Type B pancreatic cell (in vitro differentiated cells): ENCODE data around the gene ARGFX. TPM values are rescaled to one million over a fixed set of nuclear protein-coding genes. Genes with fewer than 3 reads are reported as not detected.

Experiments
- DNase-seq: peaks from one replicate; pipeline ENCODE4 v3.0.0; 2021; ENCODE audit warnings: mixed read lengths; ENCODE audit not compliant: unreplicated experiment; ENCODE audit errors: extremely low spot score
- H3K27ac Mint-ChIP-seq: 2 replicates; pipeline ENCODE4 v1.8.0; 2021; ENCODE audit warnings: mild to moderate bottlenecking, mixed read lengths
- H3K27me3 Mint-ChIP-seq: 2 replicates; pipeline ENCODE4 v1.8.0; 2021; ENCODE audit warnings: mixed read lengths
- H3K36me3 Mint-ChIP-seq: 2 replicates; pipeline ENCODE4 v1.8.0; 2021; ENCODE audit warnings: mixed read lengths
- H3K4me1 Mint-ChIP-seq: one replicate; pipeline ENCODE4 v1.8.0; 2021; ENCODE audit warnings: mixed read lengths; ENCODE audit not compliant: unreplicated experiment
- H3K4me3 Mint-ChIP-seq: 2 replicates; pipeline ENCODE4 v1.8.0; 2021; ENCODE audit warnings: mild to moderate bottlenecking, mixed read lengths
- H3K9me3 Mint-ChIP-seq: 2 replicates; pipeline ENCODE4 v1.8.0; 2021; ENCODE audit warnings: mixed read lengths
- total RNA-seq: library from RNA; stranded (reverse); gene quantifications from 2 replicates; pipeline ENCODE4 v1.2.1, GENCODE V29; 2021; ENCODE audit warnings: low replicate concordance
- TF ChIP-seq, protein P1 (sequence below): fragments of 200-600 bp; sonication (generic); conservative IDR thresholded peaks from 2 replicates; pipeline ENCODE4 v1.5.0; 2021; ENCODE audit warnings: antibody characterized with exemption, mild to moderate bottlenecking

Gene ARGFX
- total RNA-seq, 1 donor from 2014 or later, result not detected

DNA sequence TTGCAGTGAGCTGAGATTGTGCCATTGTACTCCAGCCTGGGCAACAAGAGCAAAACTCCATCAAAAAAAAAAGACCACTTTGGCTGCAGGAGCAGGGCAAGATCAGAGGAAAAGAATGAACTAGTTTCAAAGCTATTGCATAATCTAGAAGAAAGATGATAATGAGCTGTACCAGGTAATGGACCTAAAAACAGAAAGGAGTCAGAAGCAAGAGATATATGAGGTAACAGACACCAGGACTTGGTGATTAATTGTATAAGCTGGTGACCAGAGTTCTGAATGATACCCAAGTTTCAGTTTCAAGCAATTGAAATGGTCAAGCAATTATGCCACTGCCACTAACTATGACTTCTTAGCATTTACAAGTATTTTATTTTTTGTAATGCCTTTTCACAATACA lies 24.8 kb upstream of the ARGFX start:
- peaks cover 4% of the 10 kb centered on the region for H3K4me1 Mint-ChIP-seq
- no peak overlapping the region for H3K27ac Mint-ChIP-seq
- H3K9me3 Mint-ChIP-seq, result no peaks in the 10 kb centered on the region
- TF ChIP-seq, protein P1, sequence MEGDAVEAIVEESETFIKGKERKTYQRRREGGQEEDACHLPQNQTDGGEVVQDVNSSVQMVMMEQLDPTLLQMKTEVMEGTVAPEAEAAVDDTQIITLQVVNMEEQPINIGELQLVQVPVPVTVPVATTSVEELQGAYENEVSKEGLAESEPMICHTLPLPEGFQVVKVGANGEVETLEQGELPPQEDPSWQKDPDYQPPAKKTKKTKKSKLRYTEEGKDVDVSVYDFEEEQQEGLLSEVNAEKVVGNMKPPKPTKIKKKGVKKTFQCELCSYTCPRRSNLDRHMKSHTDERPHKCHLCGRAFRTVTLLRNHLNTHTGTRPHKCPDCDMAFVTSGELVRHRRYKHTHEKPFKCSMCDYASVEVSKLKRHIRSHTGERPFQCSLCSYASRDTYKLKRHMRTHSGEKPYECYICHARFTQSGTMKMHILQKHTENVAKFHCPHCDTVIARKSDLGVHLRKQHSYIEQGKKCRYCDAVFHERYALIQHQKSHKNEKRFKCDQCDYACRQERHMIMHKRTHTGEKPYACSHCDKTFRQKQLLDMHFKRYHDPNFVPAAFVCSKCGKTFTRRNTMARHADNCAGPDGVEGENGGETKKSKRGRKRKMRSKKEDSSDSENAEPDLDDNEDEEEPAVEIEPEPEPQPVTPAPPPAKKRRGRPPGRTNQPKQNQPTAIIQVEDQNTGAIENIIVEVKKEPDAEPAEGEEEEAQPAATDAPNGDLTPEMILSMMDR, result no peak
- no peak for DNase-seq
- H3K4me3 Mint-ChIP-seq, result no peak overlapping the region
- H3K36me3 Mint-ChIP-seq, result no peaks in the 10 kb centered on the region
- no peaks in the 10 kb centered on the region for H3K27me3 Mint-ChIP-seq

DNA sequence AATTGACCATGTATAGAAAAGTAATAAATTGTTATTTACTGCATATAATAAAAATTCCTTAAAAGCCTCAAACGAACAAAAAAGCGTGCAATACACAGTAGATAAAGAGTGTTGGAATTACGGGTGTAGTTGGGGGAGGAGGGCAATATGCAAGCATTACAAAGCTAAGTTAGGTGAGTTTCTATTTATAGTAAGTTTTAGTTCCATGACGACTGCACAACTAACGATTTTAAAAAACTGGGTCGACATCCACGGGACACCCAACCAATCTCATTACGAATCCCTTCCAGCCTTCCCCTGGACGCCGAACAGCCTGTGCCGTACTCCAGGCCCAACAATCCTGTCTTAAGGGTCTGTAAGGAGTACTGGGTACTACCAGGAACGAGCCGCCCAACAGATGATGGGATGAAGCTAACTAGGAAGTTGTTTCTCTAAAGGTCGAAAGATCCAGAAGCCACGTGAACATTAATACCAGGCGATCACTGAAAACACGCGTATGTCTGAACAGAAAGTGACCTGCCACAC lies 22.6 kb upstream of the ARGFX start:
- no peak for DNase-seq

DNA sequence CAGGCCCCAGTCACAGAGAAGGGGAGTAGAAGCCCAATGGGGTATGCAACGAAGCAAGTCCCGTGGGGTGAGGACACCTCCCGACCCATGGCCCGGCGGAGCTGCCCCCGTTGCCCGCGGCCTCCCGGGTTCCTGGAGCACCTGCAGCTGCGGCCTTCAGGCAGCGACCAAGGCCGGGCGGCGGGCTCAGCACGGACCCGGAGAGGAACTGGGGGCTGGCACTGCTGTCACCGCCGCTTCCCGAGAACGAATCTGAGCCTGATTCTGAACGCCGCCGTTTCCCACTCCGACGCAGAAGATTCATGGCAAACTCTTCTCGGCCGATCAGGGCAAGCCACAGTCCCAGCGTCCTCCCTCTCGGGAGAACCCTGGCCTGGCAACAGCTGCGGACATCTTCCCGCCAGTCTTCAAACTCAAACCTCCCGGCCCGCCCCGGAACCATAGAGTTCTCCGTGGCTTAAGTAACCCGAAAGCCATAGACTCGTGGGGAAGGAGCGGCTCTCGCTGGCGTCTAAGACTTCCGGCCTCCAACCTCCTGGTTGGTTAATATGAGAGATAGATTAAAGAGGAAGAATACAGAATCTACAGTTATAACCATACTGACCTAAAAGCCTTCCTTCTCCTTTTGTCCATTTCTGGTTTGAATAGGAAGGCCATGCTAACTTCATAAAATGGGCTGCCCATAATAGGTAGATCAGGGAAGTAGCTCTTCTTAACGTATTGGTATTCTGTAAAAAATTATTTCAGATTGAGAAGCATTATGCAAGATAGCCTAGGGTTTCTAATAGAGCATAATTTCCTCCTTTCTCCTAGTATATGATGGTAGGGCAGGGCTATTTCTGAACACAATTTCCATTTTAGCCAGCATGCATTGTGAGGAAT lies 21.9 kb upstream of the ARGFX start, which contains the start of gene POLQ:
Gene POLQ, minus strand, starts transcription at position 415 of the 882 bp plus-strand sequence. Its CDS starts 111 bp downstream, at position 304.
- H3K27ac Mint-ChIP-seq, result peak within 1 kb of the TSS; percentile 94
- peaks cover 4% of the 10 kb centered on the region for H3K4me1 Mint-ChIP-seq
- H3K27me3 Mint-ChIP-seq, result no peaks in the 10 kb centered on the region
- no peaks in the 10 kb centered on the region for H3K9me3 Mint-ChIP-seq
- H3K4me3 Mint-ChIP-seq, result peak within 1 kb of the TSS; percentile 92
- H3K36me3 Mint-ChIP-seq, result no peaks in the 10 kb centered on the region
- peak; percentile 83 for DNase-seq
- TF ChIP-seq, protein P1, result no peak

More for the DNA sequence above, 22.6 kb upstream of the ARGFX start:
- TF ChIP-seq, protein P1, result no peak
- no peaks in the 10 kb centered on the region for H3K36me3 Mint-ChIP-seq
- no peaks in the 10 kb centered on the region for H3K27me3 Mint-ChIP-seq
- peaks cover 4% of the 10 kb centered on the region for H3K4me1 Mint-ChIP-seq
- H3K4me3 Mint-ChIP-seq, result peak overlapping the region; percentile 92
- no peaks in the 10 kb centered on the region for H3K9me3 Mint-ChIP-seq
- peak overlapping the region; percentile 62 for H3K27ac Mint-ChIP-seq

DNA sequence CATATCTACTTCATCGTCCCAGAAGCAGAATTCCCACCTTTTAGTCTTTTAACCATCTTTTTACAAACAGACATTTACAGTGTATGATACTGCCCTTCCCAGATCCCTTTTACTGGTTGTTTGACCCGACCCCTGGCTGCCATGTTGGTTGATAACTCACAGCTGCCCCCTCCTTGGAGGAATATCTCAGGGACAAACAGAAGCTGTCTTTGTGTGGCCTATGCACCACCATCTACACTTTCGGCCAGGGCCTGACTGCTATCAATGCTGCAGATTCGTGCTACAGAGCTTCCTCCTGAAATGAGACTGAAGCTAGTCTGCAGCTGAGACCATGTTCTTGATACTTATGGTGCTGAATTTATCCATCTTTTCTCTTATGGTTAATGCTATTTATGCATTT lies 15.4 kb upstream of the ARGFX start:
- no peak overlapping the region for H3K4me3 Mint-ChIP-seq
- H3K36me3 Mint-ChIP-seq, result no peaks in the 10 kb centered on the region
- H3K9me3 Mint-ChIP-seq, result no peaks in the 10 kb centered on the region
- DNase-seq, result no peak
- TF ChIP-seq, protein P1, result no peak
- H3K27me3 Mint-ChIP-seq, result no peaks in the 10 kb centered on the region
- H3K4me1 Mint-ChIP-seq, result no peaks in the 10 kb centered on the region
- no peak overlapping the region for H3K27ac Mint-ChIP-seq

DNA sequence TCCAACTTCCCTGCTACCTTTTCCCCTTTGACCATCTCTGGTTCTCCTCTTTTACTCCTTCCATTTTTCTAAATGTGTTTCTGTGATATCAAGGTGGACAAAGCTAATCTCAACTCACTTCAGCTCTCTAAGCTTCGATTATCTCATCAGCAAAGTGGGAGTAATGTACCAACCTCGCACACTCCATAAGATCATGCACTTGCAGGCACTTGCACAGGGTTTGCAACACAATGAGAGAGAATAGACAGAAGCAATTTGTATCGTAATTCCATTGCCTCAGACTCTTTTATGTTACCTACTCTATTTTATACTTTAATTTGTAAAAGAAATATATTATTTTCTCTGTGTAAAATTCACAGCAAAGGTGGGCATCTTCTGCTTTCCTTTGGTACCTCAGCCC lies 15.0 kb upstream of the ARGFX start:
- H3K4me3 Mint-ChIP-seq, result no peak overlapping the region
- H3K36me3 Mint-ChIP-seq, result no peaks in the 10 kb centered on the region
- H3K4me1 Mint-ChIP-seq, result no peaks in the 10 kb centered on the region
- no peak overlapping the region for H3K27ac Mint-ChIP-seq
- H3K27me3 Mint-ChIP-seq, result no peaks in the 10 kb centered on the region
- H3K9me3 Mint-ChIP-seq, result no peaks in the 10 kb centered on the region
- TF ChIP-seq, protein P1, result no peak
- DNase-seq, result no peak
